ENCODE measurements around the gene GTF2H1.

GTF2H1 gene

DNA sequence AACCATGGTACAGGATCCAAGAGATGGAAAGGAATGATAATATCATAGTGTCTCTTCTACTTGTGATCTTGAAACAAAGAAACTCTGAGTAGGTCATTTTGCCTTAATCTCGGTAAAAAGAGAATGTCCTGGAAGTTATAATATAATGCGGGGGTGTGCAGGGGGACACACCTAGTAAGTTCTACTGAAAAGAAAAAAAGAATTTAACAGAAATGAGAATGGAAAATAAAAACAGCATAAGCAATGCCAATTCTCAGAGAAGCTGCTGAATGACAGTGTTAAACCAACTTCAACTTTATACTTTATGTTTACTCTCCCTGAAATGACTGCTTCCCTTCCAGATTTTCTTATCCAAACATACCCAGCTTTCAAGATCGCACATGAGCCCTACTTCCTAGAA, 2.5 kb upstream of the GTF2H1 start:
- TF ChIP-seq, protein P1, sequence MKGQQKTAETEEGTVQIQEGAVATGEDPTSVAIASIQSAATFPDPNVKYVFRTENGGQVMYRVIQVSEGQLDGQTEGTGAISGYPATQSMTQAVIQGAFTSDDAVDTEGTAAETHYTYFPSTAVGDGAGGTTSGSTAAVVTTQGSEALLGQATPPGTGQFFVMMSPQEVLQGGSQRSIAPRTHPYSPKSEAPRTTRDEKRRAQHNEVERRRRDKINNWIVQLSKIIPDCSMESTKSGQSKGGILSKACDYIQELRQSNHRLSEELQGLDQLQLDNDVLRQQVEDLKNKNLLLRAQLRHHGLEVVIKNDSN (IDR thresholded peaks at IDR 0.05): no peak
- TF ChIP-seq FOXM1 (IDR thresholded peaks at IDR 0.05; ENCODE audit: borderline replicate concordance, low read depth) (no peak), TEAD4 (IDR thresholded peaks at IDR 0.05) (no peak), RAD21 (IDR thresholded peaks at IDR 0.05; ENCODE audit: low read depth) (no peak), CREB1 (IDR thresholded peaks at IDR 0.05; ENCODE audit: low read depth) (no peak), YY1 (IDR thresholded peaks at IDR 0.05; ENCODE audit: low read depth) (no peak), CEBPB (IDR thresholded peaks at IDR 0.05) (no peak), EGR1 (IDR thresholded peaks at IDR 0.05) (no peak)
- TF ChIP-seq, protein P2, sequence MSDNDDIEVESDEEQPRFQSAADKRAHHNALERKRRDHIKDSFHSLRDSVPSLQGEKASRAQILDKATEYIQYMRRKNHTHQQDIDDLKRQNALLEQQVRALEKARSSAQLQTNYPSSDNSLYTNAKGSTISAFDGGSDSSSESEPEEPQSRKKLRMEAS (IDR thresholded peaks at IDR 0.05): no peak
- TF ChIP-seq, protein P3, sequence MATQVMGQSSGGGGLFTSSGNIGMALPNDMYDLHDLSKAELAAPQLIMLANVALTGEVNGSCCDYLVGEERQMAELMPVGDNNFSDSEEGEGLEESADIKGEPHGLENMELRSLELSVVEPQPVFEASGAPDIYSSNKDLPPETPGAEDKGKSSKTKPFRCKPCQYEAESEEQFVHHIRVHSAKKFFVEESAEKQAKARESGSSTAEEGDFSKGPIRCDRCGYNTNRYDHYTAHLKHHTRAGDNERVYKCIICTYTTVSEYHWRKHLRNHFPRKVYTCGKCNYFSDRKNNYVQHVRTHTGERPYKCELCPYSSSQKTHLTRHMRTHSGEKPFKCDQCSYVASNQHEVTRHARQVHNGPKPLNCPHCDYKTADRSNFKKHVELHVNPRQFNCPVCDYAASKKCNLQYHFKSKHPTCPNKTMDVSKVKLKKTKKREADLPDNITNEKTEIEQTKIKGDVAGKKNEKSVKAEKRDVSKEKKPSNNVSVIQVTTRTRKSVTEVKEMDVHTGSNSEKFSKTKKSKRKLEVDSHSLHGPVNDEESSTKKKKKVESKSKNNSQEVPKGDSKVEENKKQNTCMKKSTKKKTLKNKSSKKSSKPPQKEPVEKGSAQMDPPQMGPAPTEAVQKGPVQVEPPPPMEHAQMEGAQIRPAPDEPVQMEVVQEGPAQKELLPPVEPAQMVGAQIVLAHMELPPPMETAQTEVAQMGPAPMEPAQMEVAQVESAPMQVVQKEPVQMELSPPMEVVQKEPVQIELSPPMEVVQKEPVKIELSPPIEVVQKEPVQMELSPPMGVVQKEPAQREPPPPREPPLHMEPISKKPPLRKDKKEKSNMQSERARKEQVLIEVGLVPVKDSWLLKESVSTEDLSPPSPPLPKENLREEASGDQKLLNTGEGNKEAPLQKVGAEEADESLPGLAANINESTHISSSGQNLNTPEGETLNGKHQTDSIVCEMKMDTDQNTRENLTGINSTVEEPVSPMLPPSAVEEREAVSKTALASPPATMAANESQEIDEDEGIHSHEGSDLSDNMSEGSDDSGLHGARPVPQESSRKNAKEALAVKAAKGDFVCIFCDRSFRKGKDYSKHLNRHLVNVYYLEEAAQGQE (IDR thresholded peaks at IDR 0.05; ENCODE audit: low read depth): no peak

DNA sequence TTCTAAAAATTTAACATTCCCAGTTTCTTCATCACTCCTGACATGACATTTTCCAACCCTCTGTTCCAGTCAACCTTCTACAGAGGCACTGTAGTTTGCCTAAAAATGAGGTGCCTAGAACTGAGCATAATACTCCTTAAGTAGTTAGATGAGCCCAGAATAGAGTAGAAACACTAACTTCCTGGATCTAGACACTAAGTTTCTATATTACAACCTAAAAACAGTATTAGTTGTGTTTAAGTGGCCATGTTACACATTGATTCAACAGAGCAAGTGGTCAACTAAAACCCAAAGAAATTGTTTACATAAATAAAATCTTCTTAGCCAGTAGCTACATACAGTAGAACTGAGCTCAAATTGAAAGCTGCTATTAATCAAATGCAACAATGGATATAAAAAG, 1.8 kb upstream of the GTF2H1 start:
- TF ChIP-seq, protein P3 (IDR thresholded peaks at IDR 0.05; ENCODE audit: low read depth): no peak
- no peak for TF ChIP-seq RAD21 (IDR thresholded peaks at IDR 0.05; ENCODE audit: low read depth)
- TF ChIP-seq, protein P2 (IDR thresholded peaks at IDR 0.05): no peak

DNA sequence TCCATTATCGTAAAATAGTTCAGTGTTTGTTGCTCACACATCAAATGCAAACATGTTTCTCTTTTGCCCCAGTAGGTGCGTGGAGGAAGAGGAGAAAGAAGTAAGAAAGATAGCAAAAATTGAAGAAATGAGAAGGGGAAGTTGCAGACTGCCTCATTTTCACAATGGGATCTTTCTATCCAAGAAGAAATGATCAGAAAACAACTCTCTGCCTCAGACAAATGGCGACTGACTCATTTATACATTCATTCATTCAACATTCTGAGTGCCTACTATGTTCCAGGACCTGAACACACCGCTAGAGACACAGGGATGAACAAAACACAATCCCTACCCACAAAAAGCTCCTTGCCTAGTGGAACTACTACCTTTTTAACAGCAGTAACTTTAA, 794 bp upstream of the GTF2H1 start:
- no peak for TF ChIP-seq CEBPB (IDR thresholded peaks at IDR 0.05)
- TF ChIP-seq YY1 (IDR thresholded peaks at IDR 0.05; ENCODE audit: low read depth): no peak
- TF ChIP-seq EGR1 (IDR thresholded peaks at IDR 0.05): no peak
- TF ChIP-seq EP300 (IDR thresholded peaks at IDR 0.05; ENCODE audit: borderline replicate concordance): no peak
- no peak for TF ChIP-seq TEAD4 (IDR thresholded peaks at IDR 0.05)
- no peak for TF ChIP-seq RAD21 (IDR thresholded peaks at IDR 0.05; ENCODE audit: low read depth)

DNA sequence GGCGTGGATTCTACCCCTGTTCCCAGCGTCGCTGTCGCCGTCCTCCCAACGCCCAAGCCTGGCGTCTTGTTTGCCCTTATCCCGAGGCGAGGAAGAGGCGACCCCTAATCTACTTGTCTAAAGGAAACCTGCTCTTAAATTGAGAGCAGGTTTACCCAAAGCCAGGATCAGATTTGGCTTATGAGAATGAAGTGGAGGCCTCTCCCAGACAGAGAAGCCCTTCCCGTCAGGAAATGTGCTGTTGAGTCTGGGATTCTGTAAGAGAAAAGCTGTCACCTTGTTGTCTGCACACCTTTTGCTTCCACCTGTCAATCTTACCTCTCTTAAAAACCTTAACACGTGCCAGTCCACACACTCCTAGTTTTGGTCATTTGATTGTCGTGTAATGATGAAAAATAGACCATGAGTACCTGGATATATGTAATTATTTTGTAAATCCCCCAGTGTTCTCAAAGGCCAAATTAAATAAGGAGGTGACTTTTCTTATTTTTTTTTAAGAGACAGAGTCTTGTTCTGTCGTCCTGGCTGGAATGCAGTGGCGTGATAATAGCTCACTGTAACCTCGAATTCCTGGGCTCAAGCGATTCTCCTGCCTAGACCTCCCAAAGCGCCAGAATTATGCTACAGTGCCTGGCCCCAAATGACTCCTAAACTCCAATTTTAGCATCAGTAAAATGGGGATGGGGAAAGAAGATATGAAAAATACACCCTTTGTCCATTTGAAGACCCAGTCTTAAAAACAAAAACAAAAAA, 627 bp downstream of the GTF2H1 start:
- TF ChIP-seq TEAD4 (IDR thresholded peaks at IDR 0.05) (no peak), RAD21 (IDR thresholded peaks at IDR 0.05; ENCODE audit: low read depth) (no peak), CEBPB (IDR thresholded peaks at IDR 0.05) (no peak), YY1 (IDR thresholded peaks at IDR 0.05; ENCODE audit: low read depth) (no peak), NFIC (IDR thresholded peaks at IDR 0.05) (no peak), FOXM1 (IDR thresholded peaks at IDR 0.05; ENCODE audit: borderline replicate concordance, low read depth) (no peak), TAF1 (IDR thresholded peaks at IDR 0.05; ENCODE audit: low read depth) (no peak), EP300 (IDR thresholded peaks at IDR 0.05; ENCODE audit: borderline replicate concordance) (no peak), CREB1 (IDR thresholded peaks at IDR 0.05; ENCODE audit: low read depth) (no peak), ZBTB7A (IDR thresholded peaks at IDR 0.05; ENCODE audit: low read depth) (no peak), TCF12 (IDR thresholded peaks at IDR 0.05; ENCODE audit: low read depth) (no peak), EGR1 (IDR thresholded peaks at IDR 0.05) (no peak)
- TF ChIP-seq, protein P2 (IDR thresholded peaks at IDR 0.05): no peak
- TF ChIP-seq, protein P1 (IDR thresholded peaks at IDR 0.05): no peak
- TF ChIP-seq, protein P3 (IDR thresholded peaks at IDR 0.05; ENCODE audit: low read depth): no peak
